Osteoblast (primary cell): ENCODE data around the gene PARN. TPM values are rescaled to one million over a fixed set of nuclear protein-coding genes. Genes with fewer than 3 reads are reported as not detected.

Experiments used
- DNase-seq: peaks from one replicate; pipeline ENCODE4 v3.0.0; 2011; ENCODE audit warnings: low spot score, mixed read lengths; ENCODE audit not compliant: insufficient read length; ENCODE audit errors: missing footprints
- H2AFZ ChIP-seq: 2 replicates; pipeline ENCODE4 v1.6.0; 2011; ENCODE audit warnings: mild to moderate bottlenecking, low read length
- H3K27ac ChIP-seq: 2 replicates; pipeline ENCODE4 v1.5.1; 2011; ENCODE audit warnings: mild to moderate bottlenecking, low read depth, low read length, moderate library complexity
- H3K27me3 ChIP-seq: 2 replicates; pipeline ENCODE4 v1.6.0; 2012; ENCODE audit warnings: mild to moderate bottlenecking, control low read depth, inconsistent platforms, low read length, moderate library complexity; ENCODE audit not compliant: insufficient read depth
- H3K36me3 ChIP-seq: 2 replicates; pipeline ENCODE4 v1.5.1; 2011; ENCODE audit warnings: mild to moderate bottlenecking, low read length, control low read depth, moderate library complexity; ENCODE audit not compliant: insufficient read depth
- H3K4me1 ChIP-seq: 2 replicates; pipeline ENCODE4 v1.5.1; 2011; ENCODE audit warnings: mild to moderate bottlenecking, low read length, control low read depth, moderate library complexity; ENCODE audit not compliant: insufficient read depth
- H3K4me2 ChIP-seq: 2 replicates; pipeline ENCODE4 v1.6.0; 2011; ENCODE audit warnings: mild to moderate bottlenecking, low read length; ENCODE audit not compliant: insufficient read depth
- H3K4me3 ChIP-seq: fragments of 200-600 bp; sonication (generic); 3 replicates; pipeline ENCODE4 v1.5.1; 2012; ENCODE audit warnings: mild to moderate bottlenecking, low read length, inconsistent platforms; ENCODE audit not compliant: insufficient read depth
- H3K79me2 ChIP-seq: 2 replicates; pipeline ENCODE4 v1.6.0; 2012; ENCODE audit warnings: mild to moderate bottlenecking, low read length, control low read depth, inconsistent platforms; ENCODE audit not compliant: insufficient read depth
- H3K9me3 ChIP-seq: 2 replicates; pipeline ENCODE4 v1.5.1; 2011; ENCODE audit warnings: low read depth, low read length, control low read depth
- H4K20me1 ChIP-seq: 2 replicates; pipeline ENCODE4 v1.6.0; 2012; ENCODE audit warnings: mild to moderate bottlenecking, low read length, control low read depth; ENCODE audit not compliant: insufficient read depth
- CTCF ChIP-seq: IDR thresholded peaks from 2 replicates; pipeline ENCODE4 v1.5.1; 2011; ENCODE audit warnings: mild to moderate bottlenecking, low read depth, low read length, moderate library complexity; ENCODE audit errors: extremely low read depth
- total RNA-seq: library from RNA; depleted of rRNA; stranded (reverse); fragments of >200 nt; gene quantifications from 2 replicates; pipeline ENCODE4 v1.2.3, GENCODE V29; 2012

PARN gene
- total RNA-seq, 1 donor, result 40.9 TPM

GRCh38 chr16:14449790-14450480 is 180.1 kb downstream of the PARN start:
- Histone ChIP-seq H3K9me3 (no peaks in the 10 kb centered on the region), H3K79me2 (no peaks in the 10 kb centered on the region), H3K4me3 (no peak overlapping the region), H2AFZ (no peak overlapping the region), H4K20me1 (no peaks in the 10 kb centered on the region), H3K36me3 (no peaks in the 10 kb centered on the region), H3K4me1 (peaks cover 7% of the 10 kb centered on the region), H3K27ac (no peak overlapping the region), H3K4me2 (no peak overlapping the region), H3K27me3 (no peaks in the 10 kb centered on the region)
- TF ChIP-seq CTCF, result no peak
- DNase-seq, result no peak

GRCh38 chr16:14449334-14449733 is 180.7 kb downstream of the PARN start:
- no peak overlapping the region for H3K27ac ChIP-seq
- H3K36me3 ChIP-seq, result no peaks in the 10 kb centered on the region
- no peak overlapping the region for H2AFZ ChIP-seq
- H3K79me2 ChIP-seq, result no peaks in the 10 kb centered on the region
- H3K9me3 ChIP-seq, result no peaks in the 10 kb centered on the region
- no peak overlapping the region for H3K4me3 ChIP-seq
- no peaks in the 10 kb centered on the region for H4K20me1 ChIP-seq
- TF ChIP-seq CTCF, result no peak
- H3K4me2 ChIP-seq, result no peak overlapping the region
- peaks cover 5% of the 10 kb centered on the region for H3K4me1 ChIP-seq
- no peak for DNase-seq
- no peaks in the 10 kb centered on the region for H3K27me3 ChIP-seq

- no peak for TF ChIP-seq CTCF
Observed at GRCh38 chr16:14448879-14449278, 181.2 kb downstream of the PARN start.

GRCh38 chr16:14447783-14448182 is 182.3 kb downstream of the PARN start:
- H2AFZ ChIP-seq, result no peak overlapping the region
- DNase-seq, result no peak
- no peak overlapping the region for H3K4me3 ChIP-seq
- no peaks in the 10 kb centered on the region for H3K9me3 ChIP-seq
- peaks cover 5% of the 10 kb centered on the region for H3K4me1 ChIP-seq
- no peak overlapping the region for H3K27ac ChIP-seq
- H3K36me3 ChIP-seq, result no peaks in the 10 kb centered on the region
- no peaks in the 10 kb centered on the region for H3K79me2 ChIP-seq
- no peaks in the 10 kb centered on the region for H4K20me1 ChIP-seq
- H3K27me3 ChIP-seq, result no peaks in the 10 kb centered on the region
- no peak overlapping the region for H3K4me2 ChIP-seq
- no peak for TF ChIP-seq CTCF

More at GRCh38 chr16:14448879-14449278, 181.2 kb downstream of the PARN start:
- Histone ChIP-seq H3K4me3 (no peak overlapping the region), H3K36me3 (no peaks in the 10 kb centered on the region), H3K79me2 (no peaks in the 10 kb centered on the region), H3K27ac (no peak overlapping the region), H3K4me1 (peaks cover 5% of the 10 kb centered on the region), H2AFZ (no peak overlapping the region), H3K4me2 (no peak overlapping the region), H3K9me3 (no peaks in the 10 kb centered on the region), H3K27me3 (no peaks in the 10 kb centered on the region), H4K20me1 (no peaks in the 10 kb centered on the region)
- DNase-seq, result no peak
